ENCODE results near the gene CCDC137.
A peak's percentile ranks its signal among the peaks of the same experiment; 100 is the strongest.
"Not testable (repeated sequence)": the region's sequence is repeated elsewhere in the genome, so short reads cannot be mapped to it uniquely, and the experiment has no call there.

Gene CCDC137, protein sequence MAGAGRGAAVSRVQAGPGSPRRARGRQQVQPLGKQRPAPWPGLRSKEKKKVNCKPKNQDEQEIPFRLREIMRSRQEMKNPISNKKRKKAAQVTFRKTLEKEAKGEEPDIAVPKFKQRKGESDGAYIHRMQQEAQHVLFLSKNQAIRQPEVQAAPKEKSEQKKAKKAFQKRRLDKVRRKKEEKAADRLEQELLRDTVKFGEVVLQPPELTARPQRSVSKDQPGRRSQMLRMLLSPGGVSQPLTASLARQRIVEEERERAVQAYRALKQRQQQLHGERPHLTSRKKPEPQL

DNA sequence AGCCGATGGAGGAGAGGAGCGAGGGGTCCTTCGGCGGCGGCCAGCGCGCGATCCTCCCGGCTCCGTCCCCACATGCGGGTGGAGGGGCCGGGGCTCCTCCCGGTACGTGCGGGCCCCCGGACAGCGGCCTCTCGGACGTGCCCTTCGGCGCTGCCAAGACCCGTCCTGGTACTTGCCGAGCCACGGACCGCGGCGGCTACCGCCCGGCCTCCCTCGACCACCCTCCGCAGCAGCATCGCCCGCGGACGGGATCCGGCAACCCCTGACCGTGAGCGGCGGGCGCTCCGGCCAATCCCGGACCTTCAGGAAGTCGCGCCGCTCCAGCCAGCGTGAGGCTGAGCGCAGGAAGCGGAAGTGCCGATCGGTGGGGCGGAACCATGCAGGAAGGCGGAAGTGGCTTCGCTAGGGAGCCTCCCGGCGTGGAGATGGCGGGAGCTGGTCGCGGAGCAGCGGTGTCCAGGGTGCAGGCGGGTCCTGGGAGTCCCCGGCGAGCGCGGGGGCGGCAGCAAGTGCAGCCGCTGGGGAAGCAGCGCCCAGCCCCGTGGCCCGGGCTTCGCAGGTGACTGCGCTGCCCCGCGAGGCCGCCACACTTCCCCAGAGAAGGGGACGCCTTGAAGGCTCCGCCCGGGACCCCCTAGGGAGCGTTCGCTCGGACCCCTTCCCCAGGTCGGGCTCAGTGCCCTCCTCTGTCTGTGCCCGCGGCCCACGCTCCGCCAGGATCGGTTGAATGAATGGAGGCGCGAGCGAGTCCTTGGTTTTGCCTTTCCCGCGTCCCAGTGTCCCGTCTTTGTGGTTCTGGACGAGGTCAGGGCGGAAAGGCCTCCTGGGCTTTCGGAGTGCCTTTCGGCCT lies at the start of gene CCDC137, which contains the start of gene OXLD1:
Gene CCDC137, plus strand, starts transcription at position 396 of the 850 bp plus-strand sequence. Its CDS starts 30 bp downstream, at position 426.
Gene OXLD1, minus strand, starts transcription at position 264 of the 850 bp plus-strand sequence. Its CDS starts 28 bp downstream, at position 236.
- peak; percentile 95 for DNase-seq

DNA sequence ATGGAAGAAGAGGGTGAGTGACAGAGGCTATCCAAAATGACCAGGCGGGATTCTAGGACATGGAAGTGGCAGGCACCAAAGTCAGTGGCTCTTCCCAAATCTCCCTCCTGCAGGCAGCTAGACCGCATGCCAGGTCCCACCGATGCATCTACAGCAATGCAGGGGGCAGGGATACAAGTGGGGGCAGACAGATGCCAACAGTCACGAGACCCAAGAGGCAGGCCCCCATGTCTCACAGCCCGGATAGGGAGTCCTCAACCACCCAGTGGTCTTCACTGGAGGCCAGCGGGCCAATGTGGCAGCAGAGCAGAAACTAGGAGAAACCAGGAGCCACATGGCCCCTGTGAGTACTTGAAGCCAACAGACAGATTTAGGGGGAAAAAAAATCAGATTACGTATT lies 49.7 kb upstream of the CCDC137 start:
- no peak for DNase-seq

DNA sequence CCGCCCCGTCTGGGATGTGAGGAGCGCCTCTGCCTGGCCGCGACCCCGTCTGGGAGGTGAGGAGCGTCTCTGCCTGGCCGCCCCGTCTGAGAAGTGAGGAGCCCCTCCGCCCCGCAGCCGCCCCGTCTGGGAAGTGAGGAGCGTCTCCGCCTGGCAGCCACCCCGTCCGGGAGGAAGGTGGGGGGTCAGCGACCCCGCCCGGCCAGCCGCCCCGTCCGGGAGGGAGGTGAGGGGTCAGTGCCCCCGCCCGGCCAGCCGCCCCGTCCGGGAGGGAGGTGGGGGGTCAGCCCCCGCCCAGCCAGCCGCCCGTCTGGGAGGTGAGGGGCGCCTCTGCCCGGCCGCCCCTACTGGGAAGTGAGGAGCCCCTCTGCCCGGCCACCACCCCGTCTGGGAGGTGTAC lies 48.2 kb upstream of the CCDC137 start:
- not testable (repeated sequence) for DNase-seq

DNA sequence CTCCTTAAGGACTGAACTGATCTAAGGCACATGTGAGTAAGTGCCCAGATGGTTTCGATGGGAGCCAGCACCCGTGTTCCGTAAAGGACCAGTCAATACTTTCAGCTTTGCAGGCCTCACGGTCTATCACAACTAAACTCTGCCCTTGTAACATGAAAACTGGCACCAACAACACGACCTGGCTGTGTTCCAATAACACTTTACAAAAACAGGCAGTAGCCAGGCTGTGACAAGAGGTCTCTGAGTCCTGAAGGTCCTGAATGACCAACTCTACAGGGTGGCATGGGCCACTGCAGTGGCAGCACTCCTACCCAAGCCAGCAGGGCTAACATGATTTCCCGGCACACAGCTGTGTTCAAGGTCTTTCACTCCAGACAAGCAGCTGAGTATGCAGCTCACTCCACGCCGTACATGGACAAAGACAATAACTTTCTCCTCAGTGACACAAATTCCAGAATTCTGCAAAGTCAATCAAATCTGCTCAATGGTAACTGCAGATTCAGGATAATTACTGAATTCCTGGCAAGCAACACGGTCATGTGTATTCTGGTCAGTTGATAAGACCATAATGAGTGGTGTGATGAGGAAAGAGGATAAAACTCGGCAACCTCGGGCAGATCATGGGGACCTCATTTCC lies 44.9 kb upstream of the CCDC137 start:
- DNase-seq, result no peak

DNA sequence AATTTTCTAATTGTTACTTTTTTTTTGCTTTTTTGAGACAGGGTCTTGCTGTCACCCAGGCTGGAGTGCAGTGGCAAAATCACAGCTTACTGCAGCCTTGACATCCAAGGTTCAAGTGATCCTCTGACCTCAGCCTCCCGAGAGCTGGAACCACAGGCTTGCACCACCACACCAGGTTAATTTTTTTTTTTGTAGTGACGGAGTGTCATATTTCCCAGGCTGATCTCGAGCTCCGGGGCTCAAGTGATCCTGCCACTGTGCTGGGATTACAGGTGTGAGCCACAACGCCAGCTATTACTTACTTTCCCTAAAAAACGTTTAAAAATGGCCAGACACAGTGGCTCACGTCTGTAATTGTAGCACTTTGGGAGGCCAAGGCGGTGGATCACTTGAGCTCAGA lies 36.3 kb upstream of the CCDC137 start:
- DNase-seq, result no peak

DNA sequence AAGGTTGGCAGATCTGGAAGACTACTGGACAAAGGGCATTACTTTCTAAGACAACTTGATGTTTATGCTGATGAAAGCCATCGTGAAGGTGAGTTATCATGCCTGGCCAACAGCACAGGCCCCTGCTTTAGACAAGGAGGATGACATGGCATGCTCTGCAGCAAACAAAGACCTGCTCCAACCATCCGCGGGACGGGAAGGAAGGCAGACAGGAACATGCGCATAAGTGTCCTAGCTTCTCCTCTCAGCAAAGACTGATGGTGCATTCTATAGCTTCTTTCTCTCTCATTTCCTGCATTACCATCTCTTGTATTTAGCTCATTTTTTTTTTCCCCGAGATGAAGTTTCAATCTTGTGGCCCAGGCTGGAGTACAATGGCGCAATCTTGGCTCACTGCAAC lies 35.1 kb upstream of the CCDC137 start:
- no peak for DNase-seq

DNA sequence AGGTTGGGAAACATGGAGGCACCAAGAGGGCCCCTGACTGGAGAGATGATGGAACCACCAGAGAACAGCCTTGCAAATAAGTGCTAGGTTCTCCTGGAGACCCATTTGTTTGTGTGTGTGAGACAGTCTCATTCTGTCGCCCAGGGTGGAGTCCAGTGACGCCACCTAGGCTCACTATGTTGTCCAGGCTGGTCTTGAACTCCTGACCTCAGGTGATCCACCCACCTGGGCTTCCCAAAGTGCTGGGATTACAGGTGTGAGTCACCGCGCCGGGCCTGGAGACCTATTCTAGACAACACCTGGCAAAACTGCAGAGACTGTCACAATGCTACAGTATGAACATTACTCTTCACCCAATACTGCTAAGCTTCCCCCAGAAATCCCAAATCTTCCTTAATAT lies 31.1 kb upstream of the CCDC137 start:
- DNase-seq, result no peak

DNA sequence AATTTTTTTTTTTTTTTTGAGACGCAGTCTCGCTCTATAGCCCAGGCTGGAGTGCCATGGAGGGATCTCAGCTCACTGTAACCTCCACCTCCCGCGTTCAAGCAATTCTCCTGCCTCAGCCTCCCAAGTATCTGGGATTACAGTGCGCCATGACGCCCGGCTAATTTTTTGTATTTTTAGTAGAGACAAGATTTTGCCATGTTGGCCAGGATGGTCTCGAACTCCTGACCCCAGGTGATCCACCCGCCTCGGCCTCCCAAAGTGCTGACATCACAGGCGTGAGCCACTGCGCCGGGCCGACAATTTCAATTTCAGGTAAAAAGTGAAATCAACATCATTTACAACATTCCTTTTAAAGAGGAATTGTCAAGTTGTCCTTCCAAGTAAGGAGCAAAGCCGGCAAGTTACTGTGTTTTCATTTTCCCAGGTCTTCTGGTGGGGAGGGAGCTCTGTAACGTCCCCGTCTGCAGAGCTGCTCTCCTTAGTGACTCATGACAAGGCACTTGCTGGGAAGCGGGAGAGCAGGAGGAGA lies 30.5 kb upstream of the CCDC137 start:
- no peak for DNase-seq

DNA sequence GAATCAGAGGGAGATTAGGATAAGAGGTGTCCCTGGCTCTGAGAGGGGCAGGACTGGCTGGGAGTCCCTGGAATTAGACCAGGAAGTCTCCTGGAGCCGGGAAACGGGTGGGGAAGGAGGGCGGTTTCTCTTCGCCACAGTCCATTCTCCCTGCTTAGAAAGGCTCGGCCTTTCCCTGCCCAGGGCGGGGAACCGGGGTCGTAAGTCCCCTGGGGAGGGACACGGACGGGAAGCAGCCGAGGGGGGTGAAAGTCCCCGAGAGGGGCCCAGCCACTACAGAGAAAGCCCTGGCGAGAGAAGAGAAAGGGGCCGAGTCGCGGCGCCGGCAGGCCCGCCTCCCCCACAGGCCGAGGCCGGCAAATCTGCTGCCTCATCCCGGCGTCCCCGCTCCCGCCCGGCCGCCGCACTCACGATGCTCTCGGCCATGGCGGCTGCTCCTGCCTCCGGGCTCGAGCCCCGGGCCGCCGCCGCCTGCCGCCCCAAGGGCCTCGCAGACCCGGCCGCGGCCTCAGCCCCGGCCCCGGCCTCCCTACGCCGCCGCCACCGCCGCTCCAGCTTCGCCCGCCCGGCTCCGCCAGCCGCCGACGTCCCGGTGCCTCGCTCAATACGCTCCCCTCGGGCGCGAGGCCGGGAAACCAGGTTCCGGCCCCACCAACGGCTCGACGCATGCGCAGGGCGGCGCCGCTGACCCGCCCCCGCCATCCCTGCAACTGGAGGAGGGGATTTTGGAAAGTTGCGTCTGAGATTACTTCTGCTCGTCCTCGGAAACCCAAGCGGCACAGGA lies 29.8 kb upstream of the CCDC137 start, which contains the start of the genes NPLOC4 and TSPAN10:
Gene NPLOC4, minus strand, starts transcription at position 608 of the 784 bp plus-strand sequence. Its CDS starts 182 bp downstream, at position 426.
Gene TSPAN10, plus strand, starts transcription at position 692 of the 784 bp plus-strand sequence. CDS start 5,217 bp downstream, outside the sequence.
- peak; percentile 88 for DNase-seq

DNA sequence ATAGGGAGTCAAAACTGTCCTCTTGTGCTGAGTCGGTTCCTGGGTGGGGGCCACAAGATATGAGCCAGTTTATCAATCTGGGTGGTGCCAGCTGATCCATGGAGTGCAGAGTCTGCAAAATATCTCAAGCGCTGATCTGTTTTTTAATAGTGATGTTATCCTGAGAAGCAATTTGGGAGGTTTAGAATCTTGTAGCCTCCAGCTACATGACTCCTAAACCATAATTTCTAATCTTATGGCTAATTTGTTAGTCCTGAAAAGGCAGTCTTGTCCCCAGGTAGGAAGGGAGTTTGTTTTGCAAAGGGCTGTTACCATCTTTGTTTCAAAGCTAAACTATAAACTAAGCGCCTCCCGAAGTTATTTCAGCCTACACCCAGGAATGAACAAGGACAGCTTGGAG lies 27.9 kb upstream of the CCDC137 start:
- no peak for DNase-seq

DNA sequence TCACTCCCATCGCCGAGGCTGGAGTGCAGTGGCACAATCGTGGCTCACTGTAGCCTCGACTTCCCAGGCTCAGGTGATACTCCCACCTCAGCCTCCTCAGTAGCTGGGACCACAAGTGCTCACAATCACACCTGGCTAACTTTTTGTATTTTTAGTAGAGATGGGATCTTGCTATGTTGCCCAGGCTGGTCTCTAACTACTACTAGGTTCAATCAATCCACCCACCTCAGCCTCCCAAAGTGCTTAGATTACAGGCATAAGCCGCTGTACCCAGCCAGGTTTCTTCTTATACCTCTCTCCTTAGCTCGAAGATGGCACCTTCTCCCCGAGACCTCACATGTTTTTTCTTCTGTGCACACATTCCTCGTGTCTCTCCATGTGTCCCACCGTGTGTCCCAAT lies 26.5 kb upstream of the CCDC137 start:
- no peak for DNase-seq

DNA sequence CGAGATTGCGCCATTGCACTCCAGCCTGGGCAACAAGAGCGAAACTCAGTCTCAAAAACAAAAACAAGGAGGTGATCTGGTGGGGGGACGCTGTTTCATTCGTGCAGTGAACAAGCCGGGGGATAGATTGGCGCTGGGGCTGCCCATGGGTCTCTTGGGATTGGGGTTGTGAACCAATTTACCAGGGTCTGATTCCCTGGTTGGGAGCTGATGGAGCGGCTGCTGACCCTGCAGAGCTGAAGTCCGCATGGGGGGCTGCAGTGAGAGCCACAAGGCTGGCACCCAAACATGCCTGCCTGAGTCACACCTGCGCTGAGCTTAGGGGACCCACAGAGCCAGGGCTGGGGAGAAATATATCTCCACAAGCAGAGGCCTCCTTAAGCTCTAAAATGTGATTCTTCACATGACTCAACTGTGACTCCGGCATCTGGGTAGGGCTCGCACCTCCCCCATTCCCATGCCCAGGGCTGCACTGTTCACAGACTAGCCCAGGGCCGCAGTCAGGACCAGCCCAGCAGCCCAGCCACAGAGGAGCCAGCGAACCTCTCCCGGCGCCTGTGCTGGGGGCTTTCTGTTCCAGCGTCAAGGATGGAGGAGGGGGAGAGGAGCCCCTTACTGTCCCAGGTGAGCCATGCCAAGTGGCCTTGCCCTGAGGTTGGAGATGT lies 24.6 kb upstream of the CCDC137 start:
- no peak for DNase-seq

DNA sequence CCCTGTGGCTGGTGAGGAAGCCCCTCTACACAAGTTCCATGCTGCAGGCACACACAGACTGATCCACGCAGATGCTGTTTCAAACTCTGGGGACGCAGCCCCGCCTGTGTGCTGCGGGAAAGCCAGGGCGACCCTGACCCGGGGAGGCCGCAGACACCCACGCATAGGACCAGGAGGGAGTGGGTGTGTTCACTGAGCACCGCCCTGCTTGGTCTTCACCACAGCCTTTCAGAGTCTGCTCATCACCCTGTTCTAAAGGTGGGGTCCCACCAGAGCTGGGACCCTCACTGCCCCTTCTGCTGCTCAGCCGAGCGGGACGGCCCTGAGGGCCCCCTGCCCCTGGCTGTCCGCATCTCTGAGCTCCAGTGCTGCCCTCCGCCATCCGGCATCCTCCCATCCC lies 22.0 kb upstream of the CCDC137 start:
- no peak for DNase-seq

DNA sequence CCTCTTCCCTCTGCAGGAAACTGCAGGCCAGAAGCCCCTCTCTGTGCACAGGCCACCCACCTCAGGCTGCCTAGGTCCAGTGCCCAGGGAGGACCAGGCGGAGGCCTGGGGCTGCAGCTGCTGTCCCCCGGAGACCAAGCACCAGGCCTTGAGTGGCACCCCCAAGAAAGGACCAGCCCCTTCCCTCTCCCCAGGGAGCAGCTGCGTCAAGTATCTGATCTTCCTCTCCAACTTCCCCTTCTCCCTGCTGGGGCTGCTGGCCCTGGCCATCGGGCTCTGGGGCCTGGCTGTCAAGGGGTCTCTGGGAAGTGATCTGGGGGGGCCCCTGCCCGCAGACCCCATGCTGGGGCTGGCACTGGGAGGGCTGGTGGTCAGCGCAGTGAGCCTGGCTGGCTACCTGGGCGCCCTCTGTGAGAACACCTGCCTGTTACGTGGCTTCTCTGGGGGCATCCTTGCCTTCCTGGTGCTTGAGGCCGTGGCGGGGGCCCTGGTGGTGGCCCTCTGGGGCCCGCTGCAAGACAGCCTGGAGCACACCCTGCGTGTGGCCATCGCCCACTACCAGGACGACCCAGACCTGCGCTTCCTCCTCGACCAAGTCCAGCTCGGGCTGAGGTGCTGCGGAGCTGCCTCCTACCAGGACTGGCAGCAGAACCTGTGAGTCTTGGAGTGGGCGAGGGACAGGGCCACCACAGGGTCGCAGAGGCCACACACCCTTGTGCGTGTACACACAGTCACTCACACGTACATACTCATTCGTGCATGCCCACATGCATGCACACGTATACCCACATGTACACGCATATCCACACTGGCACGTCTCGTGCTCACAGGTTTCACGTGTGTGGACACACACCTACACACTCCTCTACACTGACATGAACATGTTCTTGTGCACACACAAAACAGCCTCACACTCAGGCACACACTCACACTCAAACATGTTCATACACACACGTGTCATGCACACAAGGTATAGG lies 21.3 kb upstream of the CCDC137 start:
- DNase-seq, result no peak

DNA sequence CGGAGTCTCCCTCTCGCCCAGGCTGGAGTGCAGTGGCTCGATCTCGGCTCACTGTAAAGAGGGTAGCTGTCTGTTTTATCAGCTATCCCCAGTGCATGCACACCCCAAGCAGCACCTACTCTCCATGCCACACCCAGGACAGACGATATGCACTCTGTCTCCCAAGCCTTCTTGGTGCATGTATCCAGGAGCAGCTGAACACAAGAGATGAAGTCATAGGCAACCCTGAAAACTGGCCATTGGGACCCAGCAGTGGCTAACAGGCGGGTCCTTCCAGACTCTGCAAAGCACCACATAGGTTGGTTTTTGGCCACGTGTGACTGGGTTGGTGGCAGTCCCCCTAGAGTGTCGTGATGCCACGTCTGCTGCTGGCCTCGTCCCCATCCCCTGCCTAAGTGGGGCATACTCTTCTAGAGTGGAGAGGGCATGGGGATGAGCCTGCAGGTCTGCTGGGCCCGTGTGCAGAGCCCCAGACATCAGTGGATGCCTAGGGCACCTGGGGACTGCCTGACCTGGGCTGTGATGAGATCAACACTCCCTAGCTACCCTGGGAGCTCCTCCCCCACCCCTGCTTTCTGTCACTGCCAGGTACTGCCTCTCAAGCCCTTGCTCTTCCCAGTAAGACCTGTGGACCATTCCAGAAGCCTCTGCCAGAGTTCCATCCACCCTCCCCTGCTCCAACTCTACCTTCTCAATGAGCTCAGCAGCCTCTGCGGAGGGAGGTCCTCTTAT lies 19.5 kb upstream of the CCDC137 start:
- DNase-seq, result no peak

DNA sequence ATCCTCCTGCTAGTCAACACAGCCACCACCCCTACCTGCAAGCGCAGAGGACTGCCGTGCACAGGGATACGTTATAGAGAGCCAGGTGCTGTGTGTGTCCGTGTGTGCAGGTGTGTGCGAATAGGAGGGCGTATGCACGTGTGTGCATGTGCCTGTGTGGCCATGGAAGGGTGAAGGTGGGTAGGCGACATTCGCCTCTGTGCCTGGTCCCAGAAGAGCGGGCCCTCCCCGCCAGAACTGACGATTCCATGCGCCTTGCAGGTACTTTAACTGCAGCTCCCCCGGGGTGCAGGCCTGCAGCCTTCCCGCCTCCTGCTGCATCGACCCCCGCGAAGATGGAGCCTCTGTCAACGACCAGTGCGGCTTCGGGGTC lies 18.9 kb upstream of the CCDC137 start:
- no peak for DNase-seq

DNA sequence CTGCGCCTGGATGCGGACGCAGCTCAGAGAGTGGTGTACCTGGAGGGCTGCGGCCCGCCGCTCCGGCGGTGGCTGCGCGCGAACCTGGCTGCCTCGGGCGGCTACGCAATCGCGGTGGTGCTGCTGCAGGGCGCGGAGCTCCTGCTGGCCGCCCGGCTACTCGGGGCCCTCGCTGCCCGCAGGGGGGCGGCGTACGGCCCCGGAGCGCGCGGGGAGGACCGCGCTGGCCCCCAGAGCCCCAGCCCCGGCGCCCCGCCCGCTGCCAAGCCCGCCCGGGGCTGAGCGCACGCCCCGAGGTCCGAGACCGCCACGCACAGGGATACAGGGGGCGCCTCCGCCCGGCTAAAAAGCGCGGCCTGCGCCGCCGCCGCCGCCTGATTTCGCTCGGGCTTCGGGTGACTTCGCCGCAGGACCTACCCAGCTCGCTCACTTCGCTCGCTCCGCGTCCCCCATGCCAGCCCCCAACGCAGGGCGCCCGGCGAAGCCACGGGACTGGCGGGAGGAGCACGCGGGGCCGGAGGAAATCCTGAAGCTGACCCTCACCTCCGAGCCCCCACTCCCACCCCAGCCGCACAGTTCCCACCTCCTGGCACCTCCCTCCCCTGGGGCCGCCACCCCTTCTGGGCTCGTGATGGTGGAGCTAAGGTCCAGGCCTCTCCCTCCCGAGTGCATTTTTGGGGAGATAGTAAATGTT lies 18.4 kb upstream of the CCDC137 start:
- DNase-seq, result no peak

DNA sequence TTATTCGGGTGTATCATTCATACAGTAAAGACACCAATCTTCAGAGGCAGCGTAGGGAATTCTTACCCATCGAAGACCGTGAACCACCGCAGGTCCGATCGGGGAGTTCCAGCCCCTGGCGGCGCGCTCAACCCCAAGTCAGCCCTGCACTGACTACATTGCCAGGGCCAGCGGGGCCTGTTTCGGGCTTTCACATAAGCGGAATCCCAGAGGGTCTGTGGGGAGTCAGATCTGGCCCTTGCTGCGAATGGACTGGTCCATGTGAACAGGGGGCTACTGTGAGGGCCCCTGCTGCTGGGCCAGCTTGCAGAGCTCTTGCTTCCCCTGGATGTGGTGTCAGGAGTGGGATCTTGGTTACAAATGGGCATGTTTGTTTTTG lies 17.8 kb upstream of the CCDC137 start:
- no peak for DNase-seq

DNA sequence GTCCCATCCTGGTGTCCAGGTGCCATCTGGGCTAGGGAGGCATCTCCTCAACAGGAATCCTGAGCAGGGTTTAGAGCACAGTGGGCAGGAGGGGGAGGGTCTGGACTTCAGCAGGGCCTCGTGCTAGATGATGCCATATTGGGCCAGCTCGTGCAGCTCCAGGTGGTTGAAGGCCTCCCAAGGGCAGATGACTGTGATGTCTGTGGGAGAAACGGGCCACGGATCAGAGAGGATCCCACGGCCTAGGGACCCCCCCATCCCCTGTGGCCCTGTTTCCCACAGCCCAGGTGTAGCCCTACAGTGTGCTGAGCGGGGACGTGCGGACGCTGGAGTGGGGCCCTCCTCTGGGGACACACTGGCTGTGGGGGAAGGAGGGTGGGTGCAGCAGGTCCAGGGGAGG lies 15.6 kb upstream of the CCDC137 start:
- no peak for DNase-seq

Data from stimulated activated CD4-positive, alpha-beta T cell treated with anti-CD3 and anti-CD28 coated beads, Interleukin-1b, Interleukin-23, amount 100 ng/mL, for 48 hours (primary cell).